NT2/D1 (cell line): ENCODE measurements around the gene ANKRD39.

Experiments
- SUZ12 ChIP-seq: IDR thresholded peaks from 2 replicates; pipeline ENCODE4 v1.6.1; 2011; ENCODE audit not compliant: insufficient read length, insufficient read depth; ENCODE audit errors: extremely low read depth
- YY1 ChIP-seq: IDR thresholded peaks from 2 replicates; pipeline ENCODE4 v1.6.1; 2011; ENCODE audit not compliant: insufficient read length, insufficient read depth
- ZNF274 ChIP-seq: IDR thresholded peaks from 2 replicates; pipeline ENCODE4 v1.6.1; 2011; ENCODE audit warnings: mild to moderate bottlenecking, low read depth, low read length

DNA sequence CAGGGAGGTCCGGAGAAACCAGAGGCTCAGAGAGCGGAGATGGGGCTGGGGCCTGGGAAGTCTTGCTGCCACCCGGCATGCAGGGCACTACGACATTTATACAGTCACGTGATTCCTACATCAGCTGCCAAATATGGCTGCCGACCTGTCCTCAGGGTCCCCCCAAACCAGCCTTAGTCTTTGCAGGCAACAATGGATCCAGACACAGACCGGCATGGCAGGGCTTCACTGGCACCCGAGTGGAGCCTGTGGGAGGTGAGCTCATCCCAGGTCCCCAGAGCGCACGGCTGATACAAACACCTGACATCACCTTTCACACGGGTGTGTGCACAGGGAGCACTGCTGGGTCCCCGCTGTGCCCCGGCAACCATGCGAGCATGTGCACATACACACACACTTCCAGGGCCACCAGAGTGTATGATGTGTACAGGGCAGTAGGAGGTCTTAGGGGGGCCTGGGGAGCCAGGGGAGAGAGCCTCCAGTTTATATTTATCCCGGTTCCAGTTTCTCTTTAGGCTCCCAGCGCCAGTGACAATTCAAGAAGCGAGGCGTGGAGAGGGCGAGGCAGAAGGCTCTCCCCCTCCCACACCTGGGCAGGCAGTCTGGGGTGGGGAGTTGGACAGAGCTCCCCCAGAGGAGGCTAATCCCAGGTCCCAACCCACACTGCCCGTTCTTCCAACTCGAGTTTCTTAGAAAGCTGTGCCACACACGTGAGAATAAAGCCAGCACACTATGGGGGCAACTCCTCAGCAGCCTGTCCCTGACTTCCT, 9.4 kb upstream of the ANKRD39 start:
- TF ChIP-seq SUZ12 (no peak), YY1 (no peak), ZNF274 (no peak)
